Left lung (tissue), 10 donors: ENCODE data around the gene ALAS1. TPM values are rescaled to one million over a fixed set of nuclear protein-coding genes. Genes with fewer than 3 reads are reported as not detected.

ENCODE experiments used
- ATAC-seq: fragments of 200-7000 bp; cut with Tn5 transposase; one replicate; pipeline ENCODE4 v1.9.1; 2020; ENCODE audit warnings: moderate library complexity
- DNase-seq, 4 donors: peaks; one replicate each; pipeline ENCODE4 v3.0.0-alpha.2; 2013 to 2020
- H3K27ac ChIP-seq, 2 donors: fragments of 200-600 bp; sonication (generic) in 1 of 2; one replicate each; pipeline versions ENCODE4 v1.5.0 to v1.8.0; 2020 to 2021
- H3K27me3 ChIP-seq, 2 donors: fragments of 200-600 bp; sonication (generic) in 1 of 2; one replicate each; pipeline versions ENCODE4 v1.5.0 to v1.8.0; 2020 to 2021
- H3K36me3 ChIP-seq, 2 donors: fragments of 200-600 bp; sonication (generic) in 1 of 2; one replicate each; pipeline versions ENCODE4 v1.5.0 to v1.8.0; 2020 to 2021
- H3K4me1 ChIP-seq, 2 donors: fragments of 200-600 bp; one replicate each; pipeline ENCODE4 v1.8.0; 2021
- H3K4me3 ChIP-seq, 2 donors: fragments of 200-600 bp; sonication (generic) in 1 of 2; one replicate each; pipeline versions ENCODE4 v1.5.0 to v1.8.0; 2020 to 2021; ENCODE audit warnings: mild to moderate bottlenecking in 1 of 2
- H3K9me3 ChIP-seq, 2 donors: fragments of 200-600 bp; sonication (generic) in 1 of 2; one replicate each; pipeline versions ENCODE4 v1.5.0 to v1.8.0; 2020 to 2021
- intact Hi-C, 2 donors: fragments of 100-400 bp; cut with DNase I; formaldehyde crosslinking; loops; one replicate each; pipeline versions ENCODE4 v1.11.2 to v1.14.2; 2022
- polyA plus RNA-seq, 6 donors: library from polyadenylated mRNA; unstranded; fragments of 120-200 nt; gene quantifications; one replicate each; pipeline ENCODE4 v1.2.1, GENCODE V29; 2013; ENCODE audit not compliant: insufficient read length in 6 of 6
- total RNA-seq, 2 donors: library from RNA; stranded (reverse); fragmentation: NEBNext Ultra II Directional; extraction: Animal tissue kit (Norgen Biotek cat#: 25700); gene quantifications; one replicate each; pipeline ENCODE4 v1.2.1, GENCODE V29; 2021
- TF ChIP-seq, protein P1 (sequence below), 2 donors: fragments of 200-600 bp; sonication (generic) in 1 of 2; IDR thresholded peaks; one replicate each; pipeline versions ENCODE4 v1.5.0 to v1.8.0; 2021; ENCODE audit warnings: antibody characterized with exemption in 2 of 2
- donor health status: DM: no; HTN: yes; CAD: no.
- donor health status: DM: no; HTN: no; CAD: no.

Gene ALAS1
- total and polyA plus RNA-seq, 8 donors: 31.6 to 70.1 (median 44.2) TPM

DNA sequence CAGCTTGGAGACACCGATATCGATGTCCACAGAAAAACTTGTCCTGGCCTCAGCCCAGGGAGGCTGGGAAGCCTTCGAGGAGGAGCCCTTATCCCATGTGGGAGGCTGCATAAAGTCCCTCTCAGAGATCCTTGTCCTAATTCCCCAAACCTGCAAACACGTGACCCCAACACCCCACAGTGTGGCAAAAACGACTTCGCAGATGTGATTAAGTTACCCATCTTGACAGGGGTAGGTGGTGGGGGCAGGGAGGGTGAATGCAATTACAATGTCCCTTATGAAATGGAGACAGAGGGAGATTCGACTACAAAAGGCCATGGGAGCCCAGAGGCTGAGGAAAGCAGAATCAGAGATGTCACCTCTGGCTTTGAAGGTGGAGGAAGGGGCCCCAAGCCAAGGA is 29.8 kb downstream of the ALAS1 start:
- H3K9me3 ChIP-seq: no peaks in the 10 kb centered on the region
- H3K4me1 ChIP-seq: peaks cover 0 to 27% of the 10 kb centered on the region in 2 donors
- DNase-seq (no peak), ATAC-seq (no peak)
- H3K27me3 ChIP-seq: no peaks in the 10 kb centered on the region
- intact Hi-C loops: loop anchor here in 1 of 2 donors (10.0 kb wide), 1 partner anchor 117 kb away; no protein-coding TSS in a partner anchor
- TF ChIP-seq, protein P1, sequence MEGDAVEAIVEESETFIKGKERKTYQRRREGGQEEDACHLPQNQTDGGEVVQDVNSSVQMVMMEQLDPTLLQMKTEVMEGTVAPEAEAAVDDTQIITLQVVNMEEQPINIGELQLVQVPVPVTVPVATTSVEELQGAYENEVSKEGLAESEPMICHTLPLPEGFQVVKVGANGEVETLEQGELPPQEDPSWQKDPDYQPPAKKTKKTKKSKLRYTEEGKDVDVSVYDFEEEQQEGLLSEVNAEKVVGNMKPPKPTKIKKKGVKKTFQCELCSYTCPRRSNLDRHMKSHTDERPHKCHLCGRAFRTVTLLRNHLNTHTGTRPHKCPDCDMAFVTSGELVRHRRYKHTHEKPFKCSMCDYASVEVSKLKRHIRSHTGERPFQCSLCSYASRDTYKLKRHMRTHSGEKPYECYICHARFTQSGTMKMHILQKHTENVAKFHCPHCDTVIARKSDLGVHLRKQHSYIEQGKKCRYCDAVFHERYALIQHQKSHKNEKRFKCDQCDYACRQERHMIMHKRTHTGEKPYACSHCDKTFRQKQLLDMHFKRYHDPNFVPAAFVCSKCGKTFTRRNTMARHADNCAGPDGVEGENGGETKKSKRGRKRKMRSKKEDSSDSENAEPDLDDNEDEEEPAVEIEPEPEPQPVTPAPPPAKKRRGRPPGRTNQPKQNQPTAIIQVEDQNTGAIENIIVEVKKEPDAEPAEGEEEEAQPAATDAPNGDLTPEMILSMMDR (IDR thresholded peaks at IDR 0.05): no peak
- peaks cover 0 to 68% of the 10 kb centered on the region in 2 donors for H3K36me3 ChIP-seq
- H3K4me3 ChIP-seq: no peak overlapping the region
- no peak overlapping the region for H3K27ac ChIP-seq

DNA sequence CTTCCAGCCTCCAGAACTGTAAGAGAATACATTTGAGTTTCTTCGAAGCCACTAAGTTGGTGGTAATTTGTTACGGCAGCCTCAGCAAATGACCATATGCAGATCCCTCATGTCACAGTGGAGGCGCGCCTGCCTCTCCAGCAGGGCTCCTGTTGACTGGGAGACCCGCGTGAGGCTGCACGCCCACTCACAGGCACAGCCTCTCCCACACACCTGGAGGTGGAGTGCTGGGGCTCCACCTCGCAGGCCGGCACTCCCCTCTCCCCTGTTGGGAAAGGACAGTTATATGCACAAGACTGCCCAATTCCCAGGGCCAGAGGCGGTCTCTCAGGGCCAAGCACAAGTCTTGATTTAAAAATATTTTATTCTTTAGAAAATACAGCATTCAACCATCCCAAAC is 30.3 kb downstream of the ALAS1 start:
- H3K36me3 ChIP-seq: peaks cover 0 to 68% of the 10 kb centered on the region in 2 donors
- intact Hi-C loops: loop anchor here in 1 of 2 donors (10.0 kb wide), 1 partner anchor 117 kb away; no protein-coding TSS in a partner anchor
- TF ChIP-seq, protein P1 (IDR thresholded peaks at IDR 0.05): no peak

DNA sequence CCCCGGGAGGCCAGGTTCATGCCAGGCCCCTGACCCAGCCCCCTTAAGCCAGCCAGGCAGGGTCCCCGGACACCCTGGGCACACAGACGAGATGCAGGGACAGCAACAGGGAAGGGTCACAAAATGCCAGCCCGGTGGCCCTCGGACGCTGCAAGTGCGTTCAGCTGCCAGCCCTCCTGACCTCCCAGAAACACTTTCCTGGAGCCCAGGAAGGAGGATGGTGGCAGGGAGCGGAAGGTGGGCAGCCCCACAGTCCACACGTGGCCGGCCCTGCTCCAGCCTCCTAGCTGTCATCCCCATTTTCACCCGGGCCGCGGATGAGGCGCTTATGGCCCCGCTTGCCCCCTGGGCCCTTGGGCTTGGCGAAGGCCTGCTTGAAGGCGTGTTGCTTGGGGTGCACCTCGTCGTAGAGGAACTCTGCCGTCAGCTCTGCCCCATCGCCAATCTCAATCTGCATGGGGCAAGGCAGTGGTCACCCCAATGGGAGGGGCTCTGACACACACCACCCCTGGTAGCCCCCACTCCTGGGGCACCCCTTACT is 30.9 kb downstream of the ALAS1 start:
- ATAC-seq (no peak), DNase-seq (no peak)
- TF ChIP-seq, protein P1 (IDR thresholded peaks at IDR 0.05): no peak
- Histone ChIP-seq H3K27ac (no peak overlapping the region), H3K27me3 (no peaks in the 10 kb centered on the region), H3K4me1 (peaks cover 0 to 33% of the 10 kb centered on the region in 2 donors), H3K9me3 (no peaks in the 10 kb centered on the region), H3K36me3 (peaks cover 0 to 70% of the 10 kb centered on the region in 2 donors), H3K4me3 (no peak overlapping the region)
- intact Hi-C loops: loop anchor here in 1 of 2 donors (10.0 kb wide), 1 partner anchor 116 kb away; no protein-coding TSS in a partner anchor

More for the DNA sequence above, 30.3 kb downstream of the ALAS1 start:
- no peaks in the 10 kb centered on the region for H3K9me3 ChIP-seq
- H3K27me3 ChIP-seq: no peaks in the 10 kb centered on the region
- ATAC-seq (no peak), DNase-seq (no peak)
- H3K4me3 ChIP-seq: no peak overlapping the region
- peaks cover 0 to 31% of the 10 kb centered on the region in 2 donors for H3K4me1 ChIP-seq
- no peak overlapping the region for H3K27ac ChIP-seq

DNA sequence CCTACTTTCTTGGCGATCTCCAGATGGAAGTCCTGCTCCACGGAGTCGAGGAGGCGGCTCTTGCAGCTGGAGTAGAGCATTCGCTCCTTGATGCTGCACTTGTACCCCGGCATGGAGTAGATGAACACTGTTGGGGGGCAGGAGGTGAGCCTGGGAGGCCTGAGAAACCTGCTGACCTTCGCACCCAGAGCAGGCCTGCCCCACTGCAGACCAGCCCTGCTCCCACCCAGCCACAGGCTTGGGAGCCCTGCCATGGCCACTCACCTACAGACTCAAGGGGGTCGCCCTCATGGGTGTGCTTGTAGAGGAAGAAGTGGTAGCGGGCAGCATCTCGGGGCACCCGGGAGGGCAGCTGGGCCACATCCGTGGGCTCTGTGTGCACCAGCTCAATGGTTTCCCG is 31.7 kb downstream of the ALAS1 start:
- ATAC-seq: no peak
- no peaks in the 10 kb centered on the region for H3K9me3 ChIP-seq
- no peak overlapping the region for H3K4me3 ChIP-seq
- TF ChIP-seq, protein P1 (IDR thresholded peaks at IDR 0.05): no peak
- peaks cover 0 to 41% of the 10 kb centered on the region in 2 donors for H3K4me1 ChIP-seq
- no peak for DNase-seq
- H3K27ac ChIP-seq: no peak overlapping the region
- H3K36me3 ChIP-seq: peaks cover 0 to 78% of the 10 kb centered on the region in 2 donors
- intact Hi-C loops: loop anchor here (5.0 to 10.0 kb wide), 3 partner anchors 113 to 215 kb away; partner anchors contain the start of gene SEMA3G (in 1 of the 2)
- no peaks in the 10 kb centered on the region for H3K27me3 ChIP-seq

DNA sequence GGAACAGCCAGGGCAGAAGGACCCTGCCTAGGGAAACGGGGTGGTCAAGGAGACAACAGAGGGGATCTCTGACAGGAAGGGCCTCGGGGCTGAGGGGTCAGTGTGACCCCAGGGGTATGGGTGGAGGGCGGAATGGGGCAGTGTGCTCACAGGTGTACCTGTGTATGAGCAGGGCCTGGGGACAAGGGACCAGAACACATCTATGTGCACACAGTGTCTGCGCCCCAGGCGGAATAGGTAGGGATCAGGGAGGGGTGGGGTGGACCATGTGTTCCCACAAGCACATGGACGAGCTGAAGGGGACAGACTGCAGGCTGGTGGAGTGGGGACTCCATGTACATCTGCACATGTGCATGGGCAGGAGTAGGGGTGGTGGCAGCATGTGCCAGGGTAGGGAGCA is 32.5 kb downstream of the ALAS1 start:
- intact Hi-C loops: loop anchor here in 1 of 2 donors (5.0 to 10.0 kb wide), 2 partner anchors 112 to 214 kb away; partner anchors contain the start of gene SEMA3G
- H3K27ac ChIP-seq: no peak overlapping the region
- DNase-seq: no peak
- TF ChIP-seq, protein P1 (IDR thresholded peaks at IDR 0.05): no peak
- peaks cover 0 to 85% of the 10 kb centered on the region in 2 donors for H3K36me3 ChIP-seq
- no peak for ATAC-seq
- H3K9me3 ChIP-seq: no peaks in the 10 kb centered on the region
- H3K4me3 ChIP-seq: no peak overlapping the region
- no peaks in the 10 kb centered on the region for H3K27me3 ChIP-seq
- peaks cover 0 to 44% of the 10 kb centered on the region in 2 donors for H3K4me1 ChIP-seq
